Measurements from ENCODE around the gene MRPL24.

Gene MRPL24

GRCh38 chr1:156698995-156699394, 41.9 kb downstream of the MRPL24 start:
- H3K4me1 ChIP-seq (ENCODE audit: control insufficient read depth, low read length), result no peaks in the 10 kb centered on the region
- no peaks in the 10 kb centered on the region for H4K20me1 ChIP-seq (ENCODE audit: control insufficient read depth, insufficient read depth, low read depth, low read length)
- H3K4me3 ChIP-seq (ENCODE audit: low read length), result no peak overlapping the region
- no peaks in the 10 kb centered on the region for H3K36me3 ChIP-seq (ENCODE audit: control insufficient read depth, low read length)
- peaks cover 30% of the 10 kb centered on the region for H3K27me3 ChIP-seq (ENCODE audit: control insufficient read depth, low read length)
- no peak overlapping the region for H3K4me2 ChIP-seq (ENCODE audit: low read length)
- TF ChIP-seq EZH2phosphoT487 (IDR thresholded peaks at IDR 0.05; ENCODE audit: borderline replicate concordance, low read length) (no peak), CTCF (IDR thresholded peaks at IDR 0.05; ENCODE audit: low read depth, low read length, poor library complexity, severe bottlenecking) (no peak)
- H3K9me3 ChIP-seq (ENCODE audit: control insufficient read depth, insufficient read depth, low read length), result no peaks in the 10 kb centered on the region
- no peaks in the 10 kb centered on the region for H3F3A ChIP-seq (ENCODE audit: control insufficient read depth, insufficient read depth)
- H3K9me2 ChIP-seq (replicated peaks; ENCODE audit: control insufficient read depth, low read length), result no peaks in the 10 kb centered on the region
- H3K79me2 ChIP-seq (ENCODE audit: control insufficient read depth, low read length), result no peaks in the 10 kb centered on the region
- no peak overlapping the region for H3K27ac ChIP-seq (ENCODE audit: low read depth, low read length)

- Histone ChIP-seq H3K4me2 (ENCODE audit: low read length) (no peak overlapping the region), H3K27ac (ENCODE audit: low read depth, low read length) (no peak overlapping the region), H4K20me1 (ENCODE audit: control insufficient read depth, insufficient read depth, low read depth, low read length) (no peaks in the 10 kb centered on the region), H3K27me3 (ENCODE audit: control insufficient read depth, low read length) (peaks cover 35% of the 10 kb centered on the region), H3K79me2 (ENCODE audit: control insufficient read depth, low read length) (no peaks in the 10 kb centered on the region), H3K9me2 (replicated peaks; ENCODE audit: control insufficient read depth, low read length) (no peaks in the 10 kb centered on the region), H3K4me3 (ENCODE audit: low read length) (no peak overlapping the region), H3F3A (ENCODE audit: control insufficient read depth, insufficient read depth) (no peaks in the 10 kb centered on the region), H3K36me3 (ENCODE audit: control insufficient read depth, low read length) (no peaks in the 10 kb centered on the region), H3K4me1 (ENCODE audit: control insufficient read depth, low read length) (peaks cover 12% of the 10 kb centered on the region), H3K9me3 (ENCODE audit: control insufficient read depth, insufficient read depth, low read length) (no peaks in the 10 kb centered on the region)
- TF ChIP-seq EZH2phosphoT487 (IDR thresholded peaks at IDR 0.05; ENCODE audit: borderline replicate concordance, low read length) (no peak), CTCF (IDR thresholded peaks at IDR 0.05; ENCODE audit: low read depth, low read length, poor library complexity, severe bottlenecking) (no peak)
These were observed 43.4 kb downstream of the MRPL24 start for GRCh38 chr1:156697481-156697880.

GRCh38 chr1:156696755-156697154, 44.1 kb downstream of the MRPL24 start:
- Histone ChIP-seq H3K4me2 (ENCODE audit: low read length) (no peak overlapping the region), H3K4me3 (ENCODE audit: low read length) (no peak overlapping the region), H4K20me1 (ENCODE audit: control insufficient read depth, insufficient read depth, low read depth, low read length) (no peaks in the 10 kb centered on the region), H3K9me2 (replicated peaks; ENCODE audit: control insufficient read depth, low read length) (no peaks in the 10 kb centered on the region), H3K27me3 (ENCODE audit: control insufficient read depth, low read length) (peaks cover 42% of the 10 kb centered on the region), H3K27ac (ENCODE audit: low read depth, low read length) (no peak overlapping the region), H3K79me2 (ENCODE audit: control insufficient read depth, low read length) (no peaks in the 10 kb centered on the region), H3F3A (ENCODE audit: control insufficient read depth, insufficient read depth) (no peaks in the 10 kb centered on the region), H3K36me3 (ENCODE audit: control insufficient read depth, low read length) (no peaks in the 10 kb centered on the region), H3K9me3 (ENCODE audit: control insufficient read depth, insufficient read depth, low read length) (no peaks in the 10 kb centered on the region), H3K4me1 (ENCODE audit: control insufficient read depth, low read length) (peaks cover 18% of the 10 kb centered on the region)
- TF ChIP-seq EZH2phosphoT487 (IDR thresholded peaks at IDR 0.05; ENCODE audit: borderline replicate concordance, low read length) (no peak), CTCF (IDR thresholded peaks at IDR 0.05; ENCODE audit: low read depth, low read length, poor library complexity, severe bottlenecking) (no peak)

- Histone ChIP-seq H3K27ac (ENCODE audit: low read depth, low read length) (no peak overlapping the region), H3K79me2 (ENCODE audit: control insufficient read depth, low read length) (no peaks in the 10 kb centered on the region), H3K9me2 (replicated peaks; ENCODE audit: control insufficient read depth, low read length) (no peaks in the 10 kb centered on the region), H3K4me3 (ENCODE audit: low read length) (no peak overlapping the region), H3K4me1 (ENCODE audit: control insufficient read depth, low read length) (peaks cover 18% of the 10 kb centered on the region), H3K9me3 (ENCODE audit: control insufficient read depth, insufficient read depth, low read length) (no peaks in the 10 kb centered on the region), H3F3A (ENCODE audit: control insufficient read depth, insufficient read depth) (no peaks in the 10 kb centered on the region), H3K27me3 (ENCODE audit: control insufficient read depth, low read length) (peaks cover 55% of the 10 kb centered on the region), H4K20me1 (ENCODE audit: control insufficient read depth, insufficient read depth, low read depth, low read length) (no peaks in the 10 kb centered on the region), H3K36me3 (ENCODE audit: control insufficient read depth, low read length) (no peaks in the 10 kb centered on the region), H3K4me2 (ENCODE audit: low read length) (no peak overlapping the region)
- no peak for TF ChIP-seq CTCF (IDR thresholded peaks at IDR 0.05; ENCODE audit: low read depth, low read length, poor library complexity, severe bottlenecking)
- TF ChIP-seq EZH2phosphoT487 (IDR thresholded peaks at IDR 0.05; ENCODE audit: borderline replicate concordance, low read length), result no peak
These were observed 46.3 kb downstream of the MRPL24 start for GRCh38 chr1:156694690-156694962.
